ENCODE measurements around the gene NFIX.

The NFIX gene

GRCh38 chr19:13039211-13039789, 44.0 kb downstream of the NFIX start:
- DNase-seq: no peak

- DNase-seq: no peak
Observed at GRCh38 chr19:13040232-13040947, 45.1 kb downstream of the NFIX start.

- DNase-seq: no peak
Observed at GRCh38 chr19:13040948-13041292, 45.6 kb downstream of the NFIX start.

GRCh38 chr19:13042443-13043130, 47.3 kb downstream of the NFIX start:
- no peak for DNase-seq

GRCh38 chr19:13043285-13043684, 48.0 kb downstream of the NFIX start:
- no peak for DNase-seq

GRCh38 chr19:13044231-13044836, 49.1 kb downstream of the NFIX start:
- DNase-seq: no peak

GRCh38 chr19:13045812-13046211, 50.5 kb downstream of the NFIX start:
- no peak for DNase-seq

- no peak for DNase-seq
Observed at GRCh38 chr19:13047374-13047773, 52.1 kb downstream of the NFIX start.

GRCh38 chr19:13050274-13050673, 55.0 kb downstream of the NFIX start:
- DNase-seq: no peak

GRCh38 chr19:13051557-13052165, 56.4 kb downstream of the NFIX start:
- DNase-seq: peak; percentile 18

- DNase-seq: no peak
Observed at GRCh38 chr19:13052447-13053175, 57.3 kb downstream of the NFIX start.

GRCh38 chr19:13053238-13053637, 58.0 kb downstream of the NFIX start:
- DNase-seq: no peak

- no peak for DNase-seq
Observed at GRCh38 chr19:13053761-13054625, 58.7 kb downstream of the NFIX start.

- DNase-seq: no peak
Observed at GRCh38 chr19:13054626-13055212, 59.4 kb downstream of the NFIX start.

- no peak for DNase-seq
Observed at GRCh38 chr19:13055213-13056051, 60.2 kb downstream of the NFIX start.

- DNase-seq: no peak
Observed at GRCh38 chr19:13056052-13056660, 60.9 kb downstream of the NFIX start.

- DNase-seq: peak; percentile 4
Observed at GRCh38 chr19:13057147-13057572, 61.9 kb downstream of the NFIX start.

- no peak for DNase-seq
Observed at GRCh38 chr19:13057744-13058143, 62.5 kb downstream of the NFIX start.

GRCh38 chr19:13058951-13059660, 63.8 kb downstream of the NFIX start:
- no peak for DNase-seq
